GM21723 (cell line): ENCODE measurements around the gene FOXA1.

ENCODE experiments used
- ATAC-seq: cut with Tn5 transposase; IDR thresholded peaks from one replicate; pipeline ENCODE4 v1.9.1; 2021; ENCODE audit warnings: mild to moderate bottlenecking, moderate library complexity; ENCODE audit not compliant: unreplicated experiment

FOXA1 gene

GRCh38 chr14:37590428-37591139, 4.5 kb downstream of the FOXA1 start:
- ATAC-seq = no peak

DNA sequence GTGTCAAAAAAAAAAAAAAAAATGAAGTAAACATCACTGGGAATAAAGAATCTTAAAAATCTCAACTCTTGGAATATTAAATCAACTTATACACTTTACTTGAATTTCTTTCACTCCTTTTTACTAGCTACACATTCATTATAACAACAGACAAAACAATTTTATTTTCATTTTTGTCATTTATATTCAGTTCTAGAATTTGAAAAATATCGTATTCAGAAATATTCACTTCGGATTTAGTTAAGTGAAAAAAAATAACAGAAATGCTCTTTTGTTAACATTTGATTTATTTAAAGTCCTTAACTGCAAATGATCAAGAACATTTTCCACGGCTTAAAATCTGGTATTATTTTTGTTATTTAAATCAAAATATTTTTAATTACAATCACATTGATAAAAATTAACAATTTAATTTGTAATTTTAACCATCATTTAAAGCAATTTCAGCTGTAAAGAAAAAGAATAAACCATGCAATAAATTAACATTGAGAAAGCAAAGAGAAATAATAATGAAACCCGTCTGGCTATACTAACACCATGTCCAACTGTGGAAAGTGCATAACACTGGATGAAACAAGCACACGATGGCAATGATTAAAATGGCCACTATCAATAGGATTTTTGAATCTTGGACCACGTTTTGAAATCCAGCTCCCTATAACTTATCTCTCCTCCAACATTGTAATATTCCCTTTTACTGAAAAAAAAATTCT, 5.2 kb downstream of the FOXA1 start:
- ATAC-seq = no peak

- ATAC-seq = no peak
These were observed 5.9 kb downstream of the FOXA1 start for GRCh38 chr14:37588956-37589714.

DNA sequence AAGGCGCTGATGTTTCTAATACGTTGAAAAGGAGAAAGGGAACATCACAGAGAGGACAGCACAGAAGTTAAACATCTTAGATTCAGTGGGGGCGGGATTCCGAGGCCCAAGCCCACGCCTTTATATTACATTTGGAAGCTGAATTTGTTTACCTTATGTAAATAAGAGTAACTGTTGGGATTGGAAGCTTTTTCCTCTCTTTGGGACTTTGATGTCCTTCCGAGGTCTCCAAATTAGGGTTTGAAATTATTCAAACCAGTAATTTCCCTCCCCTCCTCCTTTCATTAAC, 6.4 kb downstream of the FOXA1 start:
- ATAC-seq = no peak

DNA sequence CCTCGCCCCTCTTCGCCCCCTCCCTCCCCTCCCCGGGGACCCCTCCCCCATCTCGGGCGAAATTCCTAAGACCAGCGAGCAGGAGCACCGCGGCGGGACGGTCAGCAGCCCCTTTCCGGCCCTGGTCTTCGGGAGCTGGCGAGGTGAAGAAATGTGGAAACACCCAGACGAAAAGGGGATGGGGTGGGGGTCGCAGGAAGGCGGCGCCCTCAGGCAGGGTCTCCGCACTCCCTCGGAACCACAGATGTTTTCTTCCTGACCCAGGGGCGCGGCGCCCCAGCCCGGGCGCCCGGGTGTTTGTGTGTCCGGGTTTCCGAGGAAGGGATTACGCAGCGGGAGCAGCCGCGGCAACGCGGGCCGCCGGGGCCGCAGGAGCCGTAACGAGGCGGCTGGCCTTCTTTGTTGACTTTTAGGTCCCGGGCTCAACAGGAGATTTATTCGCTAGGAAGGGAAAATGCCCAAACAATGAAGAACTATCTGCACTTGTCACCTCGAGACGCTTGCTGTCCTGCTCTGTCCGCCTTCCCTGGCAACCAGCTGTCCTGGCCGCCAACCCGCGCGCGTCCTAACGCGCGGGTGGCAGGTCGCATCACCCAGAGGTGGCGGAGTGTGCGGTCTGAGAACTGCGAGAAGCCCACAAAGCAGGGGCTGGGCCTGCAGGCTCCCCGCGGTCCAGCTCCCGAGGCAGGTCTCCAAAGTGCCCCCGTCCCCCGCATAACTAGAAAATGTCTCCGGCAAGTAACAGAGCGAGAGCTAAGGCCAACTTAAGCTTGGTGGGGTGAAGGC, 7.0 kb downstream of the FOXA1 start:
- no peak for ATAC-seq

DNA sequence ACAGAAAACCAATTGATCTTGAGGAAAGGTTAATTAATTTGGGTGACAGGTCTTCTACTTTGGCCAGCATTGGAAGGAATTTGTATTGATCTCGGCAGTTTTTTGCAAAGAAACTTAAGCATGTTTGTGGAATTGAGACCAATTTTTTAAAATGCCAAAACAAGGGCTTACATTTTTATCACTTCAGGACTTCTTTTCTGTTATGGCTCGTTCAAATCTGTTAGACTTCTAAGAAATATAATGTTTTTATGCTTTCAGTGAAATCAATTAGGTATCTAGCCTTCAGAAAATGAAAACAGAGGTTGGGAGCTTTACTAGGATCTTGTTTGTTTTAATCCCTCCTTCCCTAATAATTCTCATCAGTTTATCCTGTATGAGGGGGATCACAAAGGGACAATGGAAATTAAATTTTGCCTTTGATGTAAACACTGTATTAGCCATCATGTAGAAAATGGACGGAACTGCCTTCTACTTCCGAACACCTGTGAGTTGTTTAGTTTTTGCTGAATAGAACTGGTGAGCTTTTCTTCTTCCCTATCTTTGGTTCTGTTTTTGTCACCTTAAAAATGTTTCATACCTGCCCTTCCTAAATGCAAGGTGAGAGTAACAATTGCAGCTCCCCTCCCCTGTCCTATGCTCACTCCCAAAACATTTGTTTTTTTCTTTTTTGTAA, 7.8 kb downstream of the FOXA1 start:
- ATAC-seq = no peak

- no peak for ATAC-seq
These were observed 8.3 kb downstream of the FOXA1 start for GRCh38 chr14:37586797-37587130.

DNA sequence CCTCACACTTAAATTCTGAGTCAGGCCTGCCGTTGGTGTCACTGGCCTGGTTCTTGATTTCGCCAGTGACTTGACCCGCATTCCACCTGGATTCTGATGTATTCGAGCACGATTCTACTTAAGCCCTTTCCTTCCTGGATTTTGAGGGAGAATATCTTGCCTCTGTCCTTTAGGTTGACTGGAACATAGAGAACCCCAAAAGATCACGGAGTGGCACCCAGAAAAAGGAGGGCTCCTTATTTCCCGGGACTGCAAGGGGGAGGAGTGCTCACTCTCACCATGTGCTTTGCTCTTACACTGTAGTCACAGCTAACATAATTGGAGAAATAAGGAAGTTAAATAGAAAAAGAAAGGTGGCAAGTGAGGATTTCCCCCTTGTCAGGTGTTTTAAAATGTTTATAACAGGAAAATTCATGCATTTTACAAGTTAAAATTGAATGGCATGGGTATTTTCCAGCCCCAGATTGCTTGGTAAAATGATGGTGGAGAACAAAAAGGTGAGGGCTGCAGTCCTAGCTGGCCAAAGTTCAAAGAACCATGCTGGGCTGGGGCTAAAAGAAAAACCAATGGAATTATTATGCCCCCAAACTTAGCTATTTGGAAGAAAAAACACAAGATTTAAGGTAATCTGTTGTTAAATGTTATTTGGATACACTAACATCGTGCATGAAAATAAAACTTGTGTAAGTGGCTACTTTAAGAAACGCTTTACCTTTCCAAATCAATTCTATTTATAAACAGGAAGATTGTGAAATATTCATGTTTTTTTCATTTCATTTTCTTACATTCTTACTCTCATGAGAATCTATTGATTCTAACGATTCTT, 8.9 kb downstream of the FOXA1 start:
- ATAC-seq = no peak

DNA sequence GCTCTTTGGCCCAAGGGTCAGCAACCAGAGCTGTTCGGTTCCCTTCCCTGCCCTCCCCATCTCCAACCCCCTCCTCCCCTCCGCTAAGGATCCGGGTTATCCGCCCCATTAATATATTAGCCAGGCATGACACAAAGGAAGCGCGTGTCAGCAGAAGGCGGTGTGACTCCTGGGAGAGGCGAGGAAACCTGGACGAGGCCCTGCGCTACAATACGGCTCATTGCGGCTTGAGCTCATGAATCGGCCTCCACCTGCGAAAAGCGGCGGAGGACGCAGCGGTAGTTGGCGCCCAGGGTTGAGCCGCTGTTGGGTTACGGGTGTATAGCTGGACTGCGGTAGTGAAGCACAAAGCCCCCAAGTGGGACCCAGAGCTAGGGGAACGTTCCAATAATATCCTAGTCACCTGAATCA, 9.9 kb downstream of the FOXA1 start:
- no peak for ATAC-seq

DNA sequence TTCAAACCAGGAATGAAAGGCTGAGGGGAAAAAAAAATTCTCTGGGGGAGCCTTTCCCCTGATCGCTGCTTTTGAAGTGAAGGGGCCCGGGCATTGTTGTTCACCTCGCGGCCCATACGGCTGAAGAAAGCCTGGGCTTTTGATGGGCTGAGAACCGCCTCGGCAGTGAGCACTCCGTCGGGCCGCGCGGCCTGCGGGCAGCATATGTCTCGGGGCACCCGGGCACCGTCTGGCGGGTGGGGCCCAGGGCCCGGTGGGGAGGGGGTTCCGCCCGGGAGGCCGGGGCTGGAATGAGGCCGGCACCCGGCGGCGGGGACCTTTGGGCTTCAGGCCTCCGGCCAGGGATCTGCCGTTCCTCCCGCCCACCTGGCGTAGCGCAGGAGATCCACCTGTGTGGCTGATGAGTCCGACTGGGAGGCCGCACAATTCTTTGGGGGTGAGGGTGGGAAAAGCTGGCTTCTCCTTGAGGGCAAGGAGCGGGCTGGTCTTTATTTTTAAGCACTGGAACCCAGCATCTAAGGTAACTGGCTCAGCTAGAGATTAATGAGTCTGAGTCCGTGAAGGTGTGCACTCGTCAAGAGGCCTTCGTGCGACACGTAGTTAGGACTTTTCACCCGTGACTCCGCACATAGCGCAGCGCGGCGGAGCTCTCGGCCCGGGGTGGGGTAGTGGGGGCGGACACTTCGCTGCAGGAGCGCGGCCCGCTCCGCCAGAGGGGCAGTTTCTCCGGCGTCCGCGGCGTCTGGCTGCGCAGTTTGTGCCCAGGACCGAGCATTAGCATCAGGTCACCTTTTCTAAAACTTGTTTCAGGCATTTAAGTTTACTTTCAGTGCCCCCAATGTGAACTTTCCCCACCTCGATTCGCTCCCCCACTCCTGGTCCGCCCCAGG, 10.6 kb downstream of the FOXA1 start:
- ATAC-seq = no peak

GRCh38 chr14:37583358-37584210, 11.5 kb downstream of the FOXA1 start:
- no peak for ATAC-seq

DNA sequence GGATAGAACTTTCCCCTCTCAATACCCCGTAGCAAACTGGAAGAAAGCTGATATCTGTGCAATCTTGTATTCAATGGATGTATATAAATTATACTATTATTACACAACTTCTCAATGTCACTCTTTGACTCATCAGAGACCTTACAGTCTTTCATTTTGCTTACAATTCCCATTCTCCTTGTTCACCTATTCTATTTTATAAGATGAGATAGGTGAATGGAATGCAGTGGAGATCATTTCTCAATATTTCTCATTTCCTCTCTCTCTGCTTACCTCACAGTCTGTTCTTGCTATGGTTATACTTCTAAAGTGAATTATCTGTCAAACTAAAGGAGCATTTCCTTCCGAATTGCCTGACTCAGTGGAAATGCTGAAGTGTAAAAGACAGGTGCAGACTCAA, 14.9 kb downstream of the FOXA1 start:
- no peak for ATAC-seq

- no peak for ATAC-seq
These were observed 15.8 kb downstream of the FOXA1 start for GRCh38 chr14:37579274-37579673.

- no peak for ATAC-seq
These were observed 21.7 kb downstream of the FOXA1 start for GRCh38 chr14:37573356-37573755.

- no peak for ATAC-seq
These were observed 23.7 kb downstream of the FOXA1 start for GRCh38 chr14:37571391-37571790.

- no peak for ATAC-seq
These were observed 25.3 kb downstream of the FOXA1 start for GRCh38 chr14:37569729-37570128.

DNA sequence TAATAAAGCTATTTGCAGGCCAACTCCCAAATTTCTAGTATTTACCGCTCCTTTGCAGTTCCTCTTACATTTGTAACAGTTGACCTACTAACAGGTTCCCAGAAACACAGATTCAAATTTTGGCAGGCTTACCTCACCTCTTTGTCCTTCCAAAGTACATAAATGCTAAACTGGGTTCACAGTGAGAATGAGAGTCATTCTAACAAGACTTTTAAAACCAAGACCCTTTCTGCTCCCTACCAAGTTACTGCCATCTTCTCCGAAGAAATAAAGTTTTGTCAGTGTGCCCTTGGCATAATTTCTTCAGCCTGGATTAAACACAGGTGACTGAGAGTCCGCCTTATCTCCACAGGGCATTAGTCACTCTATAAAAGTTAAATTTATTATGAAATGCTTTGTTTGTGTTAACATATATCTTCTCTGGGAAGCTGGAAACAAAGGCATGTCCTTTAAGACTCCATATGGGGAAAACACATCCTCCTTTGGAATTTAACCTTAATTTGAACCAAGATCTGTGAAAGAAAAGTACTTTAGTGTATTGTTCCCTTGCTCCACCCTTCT, 28.2 kb downstream of the FOXA1 start:
- no peak for ATAC-seq

- ATAC-seq = no peak
These were observed 29.5 kb downstream of the FOXA1 start for GRCh38 chr14:37565550-37565949.
